Coronary artery (tissue), 2 donors: Measurements from ENCODE around the gene PEX14.

ENCODE experiments used
- DNase-seq: peaks from one replicate; pipeline ENCODE4 v3.0.0-alpha.2; 2017; ENCODE audit warnings: low spot score
- H3K27ac ChIP-seq, 2 donors: fragments of 200-600 bp; sonication (generic); one replicate each; pipeline ENCODE4 v1.5.1; 2016 to 2019
- H3K4me3 ChIP-seq: fragments of 200-600 bp; sonication (generic); 2 replicates; pipeline ENCODE4 v1.5.1; 2016; ENCODE audit warnings: mild to moderate bottlenecking, moderate library complexity
- TF ChIP-seq, protein P1 (sequence below): fragments of 200-600 bp; sonication (generic); IDR thresholded peaks from one replicate; pipeline ENCODE4 v1.5.1; 2019; ENCODE audit warnings: antibody characterized with exemption

Gene PEX14

DNA sequence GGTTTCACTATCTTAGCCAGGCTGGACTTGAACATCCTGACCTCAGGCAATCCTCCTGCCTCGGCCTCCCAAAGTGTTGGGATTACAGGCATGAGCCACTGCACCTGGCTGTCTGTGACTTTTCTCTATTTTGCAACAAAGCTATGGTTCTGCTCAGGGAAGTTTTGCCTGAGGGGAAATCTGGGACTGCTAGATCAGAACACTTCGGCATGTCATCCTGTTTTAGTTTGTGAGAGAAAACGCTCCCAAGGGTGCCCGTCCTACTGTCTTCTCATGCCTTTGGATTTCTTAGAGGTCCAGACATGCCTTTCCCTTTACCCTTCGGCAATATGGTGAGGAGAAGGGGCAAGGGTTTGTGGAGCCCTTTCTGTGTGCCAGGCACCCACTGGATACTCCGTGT is 30.5 kb upstream of the PEX14 start:
- TF ChIP-seq, protein P1, sequence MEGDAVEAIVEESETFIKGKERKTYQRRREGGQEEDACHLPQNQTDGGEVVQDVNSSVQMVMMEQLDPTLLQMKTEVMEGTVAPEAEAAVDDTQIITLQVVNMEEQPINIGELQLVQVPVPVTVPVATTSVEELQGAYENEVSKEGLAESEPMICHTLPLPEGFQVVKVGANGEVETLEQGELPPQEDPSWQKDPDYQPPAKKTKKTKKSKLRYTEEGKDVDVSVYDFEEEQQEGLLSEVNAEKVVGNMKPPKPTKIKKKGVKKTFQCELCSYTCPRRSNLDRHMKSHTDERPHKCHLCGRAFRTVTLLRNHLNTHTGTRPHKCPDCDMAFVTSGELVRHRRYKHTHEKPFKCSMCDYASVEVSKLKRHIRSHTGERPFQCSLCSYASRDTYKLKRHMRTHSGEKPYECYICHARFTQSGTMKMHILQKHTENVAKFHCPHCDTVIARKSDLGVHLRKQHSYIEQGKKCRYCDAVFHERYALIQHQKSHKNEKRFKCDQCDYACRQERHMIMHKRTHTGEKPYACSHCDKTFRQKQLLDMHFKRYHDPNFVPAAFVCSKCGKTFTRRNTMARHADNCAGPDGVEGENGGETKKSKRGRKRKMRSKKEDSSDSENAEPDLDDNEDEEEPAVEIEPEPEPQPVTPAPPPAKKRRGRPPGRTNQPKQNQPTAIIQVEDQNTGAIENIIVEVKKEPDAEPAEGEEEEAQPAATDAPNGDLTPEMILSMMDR = no peak
- Histone ChIP-seq H3K4me3 (no peak overlapping the region), H3K27ac (no peak overlapping the region)
- no peak for DNase-seq

DNA sequence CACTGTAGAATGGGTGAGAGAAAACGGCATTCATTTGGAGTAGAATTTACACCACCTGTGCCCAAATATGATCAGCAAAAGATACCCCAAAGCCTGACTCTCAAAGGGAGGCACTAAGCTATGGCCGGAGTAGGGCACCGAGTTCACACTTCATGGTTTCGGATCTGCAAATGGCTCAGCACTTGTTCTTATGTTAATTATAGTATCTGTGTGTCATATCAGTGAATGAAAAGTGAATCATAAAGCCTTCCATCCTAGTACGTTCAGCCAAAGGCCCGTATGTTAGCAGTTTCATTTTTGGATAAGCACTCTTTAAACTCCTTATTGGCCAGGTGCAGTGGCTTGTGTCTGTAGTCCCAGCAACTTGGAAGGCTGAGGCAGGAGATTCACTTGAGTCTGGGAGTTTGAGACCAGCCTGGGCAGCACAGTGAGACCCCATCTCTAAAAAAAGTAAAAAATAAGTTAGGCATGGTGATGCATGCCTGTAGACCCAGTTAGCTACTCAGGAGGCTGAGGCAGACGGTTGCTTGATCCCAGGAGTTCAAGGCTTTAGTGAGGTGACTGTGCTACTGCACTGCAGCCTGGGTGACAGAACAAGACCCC is 29.9 kb upstream of the PEX14 start:
- TF ChIP-seq, protein P1 = no peak
- Histone ChIP-seq H3K27ac (no peak overlapping the region), H3K4me3 (no peak overlapping the region)
- no peak for DNase-seq

DNA sequence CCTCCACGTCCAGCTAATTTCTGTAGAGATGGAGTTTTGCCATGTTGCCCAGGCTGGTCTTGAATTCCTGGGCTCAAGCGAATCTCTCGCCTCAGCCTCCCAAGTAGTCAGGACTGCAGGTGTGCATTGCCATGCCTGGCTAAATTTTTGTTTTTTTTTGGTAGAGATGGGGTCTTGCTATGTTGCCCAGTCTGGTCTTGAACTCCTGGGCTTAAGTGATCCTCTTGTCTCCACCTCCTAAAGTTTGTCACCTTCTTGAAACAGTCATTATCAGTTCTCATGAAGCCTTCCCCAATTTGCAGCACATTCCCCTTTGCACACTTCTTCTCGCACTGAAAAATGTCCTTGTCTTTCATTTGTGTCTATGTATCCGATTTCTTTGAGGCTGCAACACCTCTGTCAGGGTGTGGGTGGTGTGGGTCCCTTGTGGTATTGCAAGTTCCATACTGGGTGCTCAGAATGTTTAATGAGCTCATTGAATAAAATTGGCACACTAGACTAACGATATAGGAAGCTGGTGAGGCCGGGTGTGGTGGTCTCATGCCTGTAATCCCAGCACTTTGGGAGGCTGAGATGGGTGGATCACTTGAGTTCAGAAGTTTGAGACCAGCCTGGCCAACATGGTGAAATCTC is 27.8 kb upstream of the PEX14 start:
- DNase-seq = no peak
- Histone ChIP-seq H3K4me3 (no peak overlapping the region), H3K27ac (no peak overlapping the region)
- TF ChIP-seq, protein P1 = no peak

DNA sequence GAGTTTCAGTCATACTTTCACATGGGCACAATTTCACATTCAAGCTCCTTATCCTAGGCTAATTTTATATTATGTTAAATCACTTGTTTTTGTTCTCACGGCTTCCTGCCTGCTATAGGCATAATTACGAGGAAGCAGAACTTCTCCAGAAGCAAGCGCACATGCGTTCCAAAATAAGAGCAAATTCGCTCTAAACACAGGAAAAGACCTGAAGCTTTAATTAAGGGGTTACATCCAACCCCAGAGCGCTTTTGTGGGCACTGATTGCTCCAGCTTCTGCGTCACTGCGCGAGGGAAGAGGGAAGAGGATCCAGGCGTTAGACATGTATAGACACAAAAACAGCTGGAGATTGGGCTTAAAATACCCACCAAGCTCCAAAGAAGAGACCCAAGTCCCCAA is 25.0 kb upstream of the PEX14 start, which contains the start of gene CORT:
Gene CORT, plus strand, starts transcription at position 281 of the 400 bp plus-strand sequence. CDS start 193 bp downstream, outside the sequence.
- DNase-seq = no peak
- Histone ChIP-seq H3K27ac (no peak within 1 kb of the TSS), H3K4me3 (no peak within 1 kb of the TSS)
- TF ChIP-seq, protein P1 = no peak

DNA sequence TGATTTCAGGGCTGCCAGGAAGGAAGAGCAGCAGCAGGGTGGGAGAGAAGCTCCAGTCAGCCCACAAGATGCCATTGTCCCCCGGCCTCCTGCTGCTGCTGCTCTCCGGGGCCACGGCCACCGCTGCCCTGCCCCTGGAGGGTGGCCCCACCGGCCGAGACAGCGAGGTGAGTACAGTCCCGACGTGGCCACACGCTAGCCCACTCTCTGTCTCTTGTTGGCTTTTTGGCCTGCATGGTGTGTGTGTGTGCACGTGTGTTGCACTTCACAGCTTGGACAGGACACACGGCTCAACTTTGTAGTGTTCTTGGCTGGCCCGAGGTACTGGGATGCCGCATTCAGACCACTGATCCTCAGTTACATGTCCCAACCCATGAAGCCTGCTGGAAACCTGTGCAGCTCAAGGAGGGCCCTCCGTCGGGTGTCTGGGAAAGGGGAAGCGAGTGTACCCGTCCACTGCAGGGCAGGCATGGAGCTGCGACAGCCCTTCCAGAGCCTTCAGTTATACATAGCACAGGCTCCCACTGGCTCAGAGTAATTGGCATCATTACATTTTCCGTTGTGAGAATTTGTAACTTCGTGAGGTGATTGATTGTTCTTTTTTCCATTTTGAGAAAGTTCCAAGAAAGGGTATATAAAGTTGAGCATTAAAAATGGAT is 24.5 kb upstream of the PEX14 start:
- no peak for DNase-seq
- H3K27ac ChIP-seq = no peak overlapping the region
- TF ChIP-seq, protein P1 = no peak
- no peak overlapping the region for H3K4me3 ChIP-seq

DNA sequence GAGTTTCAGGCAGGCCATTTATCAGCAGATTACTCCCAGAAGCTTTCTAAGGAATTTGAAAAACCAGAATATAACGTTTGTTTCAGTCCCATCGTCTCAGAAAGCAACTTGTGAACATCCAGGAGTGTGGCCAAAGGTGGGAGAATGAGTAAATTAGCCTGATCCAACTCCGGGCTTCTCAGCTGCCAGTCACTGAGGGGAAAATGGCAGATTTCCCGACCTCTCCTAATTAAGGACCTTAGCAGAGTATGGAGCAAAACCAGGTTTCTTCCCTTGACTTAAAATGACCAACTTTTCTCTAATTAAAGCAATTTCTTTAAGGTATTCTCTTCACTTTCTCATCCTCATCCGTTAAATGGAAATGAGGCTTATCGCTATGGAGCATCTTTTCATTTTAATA is 23.9 kb upstream of the PEX14 start:
- no peak overlapping the region for H3K27ac ChIP-seq
- no peak overlapping the region for H3K4me3 ChIP-seq
- DNase-seq = no peak
- TF ChIP-seq, protein P1 = no peak
